ENCODE measurements around the gene IRF1. TPM values are rescaled to one million over a fixed set of nuclear protein-coding genes. Genes with fewer than 3 reads are reported as not detected.

Gene IRF1
- total and polyA plus RNA-seq, 7 experiments from 2014 or later = 118 to 632 (median 174) TPM

DNA sequence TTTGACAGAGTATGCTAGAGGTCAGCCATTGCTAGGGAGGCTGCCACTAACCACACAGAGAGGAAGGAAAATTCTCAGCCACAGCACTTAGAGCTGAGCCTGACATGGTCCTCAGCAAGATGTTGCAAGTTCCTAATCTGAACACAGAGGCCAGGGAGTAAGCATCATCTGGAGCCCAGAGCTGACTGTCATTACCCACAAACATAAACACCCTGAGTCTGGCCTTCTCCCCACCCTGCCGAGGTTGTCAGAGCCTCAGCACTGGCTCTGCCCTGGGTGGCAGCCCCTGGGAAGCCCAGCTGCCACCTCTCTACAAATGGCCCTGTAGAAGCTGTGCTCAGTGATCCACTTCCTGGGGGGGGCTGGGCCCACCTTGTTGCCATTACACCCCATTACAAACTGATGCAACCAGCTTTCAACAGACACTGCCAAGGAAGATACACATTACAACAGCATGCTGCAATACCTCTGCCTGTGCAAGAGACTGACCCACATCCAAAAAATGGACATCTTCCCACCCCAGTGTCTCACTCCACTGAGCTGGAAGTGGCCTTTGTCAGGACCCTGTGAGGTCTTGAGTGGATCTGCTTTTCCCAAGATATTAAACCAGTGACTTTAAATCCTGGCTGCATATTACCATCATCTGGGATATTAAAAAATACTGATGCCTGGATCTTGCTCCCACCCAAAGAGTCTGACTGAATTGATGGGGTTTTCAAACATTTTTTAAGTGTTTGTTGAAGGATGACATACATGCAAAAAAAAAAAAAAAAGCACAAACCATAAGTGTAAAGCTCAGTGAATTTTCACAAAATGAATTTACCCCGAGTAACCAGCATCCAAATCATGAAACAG is 33.0 kb downstream of the IRF1 start:
- CTCF ChIA-PET = interaction anchor here (0.5 to 6.0 kb wide), 15 partner anchors 8 to 51 kb away, joined by 3 to 30 read pairs (median 8); partner anchors contain the start of gene IRF1
- POLR2A ChIA-PET = interaction anchor here (0.5 to 8.5 kb wide), 18 partner anchors 10 to 1185 kb away, joined by 3 to 226 read pairs (median 11); partner anchors contain the start of gene IRF1

DNA sequence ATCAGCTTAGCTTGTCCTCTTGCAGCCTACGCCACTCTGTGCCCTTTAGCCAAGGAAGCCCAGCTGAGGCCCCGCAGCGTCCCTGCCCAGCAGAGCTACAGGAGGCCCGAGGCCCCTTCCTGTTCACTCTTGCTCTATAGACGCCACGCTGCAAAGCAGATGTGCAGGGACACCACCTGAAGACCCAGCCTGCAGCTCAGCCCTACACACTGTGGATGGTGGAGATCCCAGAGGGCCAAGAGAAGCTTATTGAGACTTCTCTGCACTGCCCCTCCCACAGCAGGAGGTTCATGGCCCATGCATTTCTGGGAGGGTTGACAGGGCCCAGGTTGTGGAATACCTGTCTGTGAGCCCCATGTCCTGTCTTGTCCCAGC is 33.6 kb downstream of the IRF1 start:
- Histone ChIP-seq H3K4me3 (ENCODE audit: low read length) (peak overlapping the region; percentile 4), H3K36me3 (ENCODE audit: control insufficient read depth in 2 of 3, insufficient read depth in 3 of 3, low read length in 3 of 3) (peaks cover 0 to 14% (median 0%) of the 10 kb centered on the region in 3 experiments), H3K4me1 (ENCODE audit: control insufficient read depth in 2 of 2, insufficient read depth in 2 of 2, low read length in 2 of 2) (peaks cover 89 to 97% of the 10 kb centered on the region in 2 donors), H3K27me3 (ENCODE audit: control insufficient read depth in 2 of 2, insufficient read depth in 2 of 2, low read length in 2 of 2) (no peaks in the 10 kb centered on the region), H3K27ac (ENCODE audit: low read depth, low read length) (peak overlapping the region; percentile 77), H3K9me3 (ENCODE audit: control insufficient read depth in 2 of 3, low read length in 3 of 3) (no peaks in the 10 kb centered on the region)
- intact Hi-C loops (cut with micrococcal nuclease) = loop anchor here (1.0 to 2.0 kb wide), 8 partner anchors 7 to 34 kb away; partner anchors contain the start of gene IRF1 (in 2 of the 2)
- peaks cover 85 to 99% (median 95%) of the 10 kb centered on the region in 7 donors for H3K4me1 Mint-ChIP-seq
- H3K4me3 Mint-ChIP-seq = peak overlapping the region; percentile 60 to 85 (median 78)
- ATAC-seq (peak; percentile 6), DNase-seq (peak in 2 of 9 donors; percentile 27 to 28)
- CTCF ChIA-PET = interaction anchor here (0.5 to 6.0 kb wide), 14 partner anchors 9 to 51 kb away, joined by 3 to 30 read pairs (median 6); partner anchors contain the start of gene IRF1
- H3K27me3 Mint-ChIP-seq = no peaks in the 10 kb centered on the region
- POLR2A ChIA-PET = interaction anchor here (0.6 to 8.5 kb wide), 14 partner anchors 9 to 415 kb away, joined by 3 to 226 read pairs (median 16); partner anchors contain the start of gene IRF1
- H3K27ac Mint-ChIP-seq = peak overlapping the region; percentile 93 to 100 (median 99)
- peaks cover 0 to 9% (median 0%) of the 10 kb centered on the region in 11 donors for H3K9me3 Mint-ChIP-seq
- peaks cover 13 to 60% (median 36%) of the 10 kb centered on the region in 5 donors for H3K36me3 Mint-ChIP-seq

More for the DNA sequence above, 33.0 kb downstream of the IRF1 start:
- Histone ChIP-seq H3K4me1 (ENCODE audit: control insufficient read depth in 2 of 2, insufficient read depth in 2 of 2, low read length in 2 of 2) (peaks cover 84 to 97% of the 10 kb centered on the region in 2 donors), H3K36me3 (ENCODE audit: control insufficient read depth in 2 of 3, insufficient read depth in 3 of 3, low read length in 3 of 3) (peaks cover 0 to 14% (median 0%) of the 10 kb centered on the region in 3 experiments), H3K9me3 (ENCODE audit: control insufficient read depth in 2 of 3, low read length in 3 of 3) (no peaks in the 10 kb centered on the region), H3K4me3 (ENCODE audit: low read length) (peak overlapping the region; percentile 4), H3K27ac (ENCODE audit: low read depth, low read length) (peak overlapping the region; percentile 77), H3K27me3 (ENCODE audit: control insufficient read depth in 2 of 2, insufficient read depth in 2 of 2, low read length in 2 of 2) (no peaks in the 10 kb centered on the region)
- H3K27me3 Mint-ChIP-seq = no peaks in the 10 kb centered on the region
- H3K4me1 Mint-ChIP-seq = peaks cover 82 to 97% (median 93%) of the 10 kb centered on the region in 7 donors
- H3K9me3 Mint-ChIP-seq = peaks cover 0 to 6% (median 0%) of the 10 kb centered on the region in 11 donors
- DNase-seq = peak in 3 of 9 donors; percentile 28 to 44 (median 41)
- peak overlapping the region; percentile 15 to 85 (median 77) for H3K4me3 Mint-ChIP-seq
- intact Hi-C loops (cut with micrococcal nuclease) = loop anchor here in 1 of 2 donors (2.0 kb wide), 2 partner anchors 15 to 33 kb away; partner anchors contain the start of gene IRF1
- H3K36me3 Mint-ChIP-seq = peaks cover 13 to 59% (median 32%) of the 10 kb centered on the region in 5 donors
- peak overlapping the region; percentile 93 to 100 (median 99) for H3K27ac Mint-ChIP-seq
- peak; percentile 66 for ATAC-seq

DNA sequence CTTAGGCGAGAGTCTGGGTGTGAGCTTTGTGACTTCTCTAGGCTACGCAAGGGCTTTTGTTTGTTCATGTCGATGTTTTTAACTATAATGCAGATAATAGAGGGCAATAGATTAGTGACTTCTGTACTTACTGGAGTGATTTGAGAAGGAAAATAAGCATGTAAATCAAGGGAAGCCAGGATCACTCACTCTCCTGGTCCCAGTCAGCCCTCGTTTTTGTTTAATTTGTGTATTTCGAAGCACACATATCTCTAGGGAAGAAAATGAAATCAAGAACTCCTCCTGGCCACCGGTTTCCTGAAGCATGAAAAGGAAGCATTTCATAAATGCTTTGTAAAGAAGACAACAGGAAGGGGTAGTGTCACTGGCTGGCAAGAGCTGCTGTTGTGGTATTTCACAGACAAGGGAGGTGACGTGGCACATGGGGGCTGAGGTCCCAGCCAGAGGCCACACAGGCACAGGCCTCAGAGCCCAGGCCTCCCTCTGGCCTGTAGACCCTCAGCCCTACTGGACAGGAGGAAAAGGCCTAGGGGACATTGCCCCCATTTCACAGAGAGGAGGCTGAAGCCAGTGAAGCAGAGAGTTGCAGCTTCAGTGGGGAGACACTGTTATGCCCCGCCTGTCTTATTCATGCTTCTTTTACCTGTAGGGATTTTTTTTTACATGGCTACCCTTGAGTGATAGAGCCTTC is 34.1 kb downstream of the IRF1 start:
- CTCF ChIA-PET = interaction anchor here (0.5 to 6.0 kb wide), 14 partner anchors 9 to 70 kb away, joined by 3 to 30 read pairs (median 6); partner anchors contain the start of gene IRF1
- H3K36me3 Mint-ChIP-seq = peaks cover 13 to 57% (median 33%) of the 10 kb centered on the region in 5 donors
- intact Hi-C loops (cut with micrococcal nuclease) = loop anchor here (1.0 to 2.0 kb wide), 8 partner anchors 8 to 34 kb away; partner anchors contain the start of gene IRF1 (in 2 of the 2)

DNA sequence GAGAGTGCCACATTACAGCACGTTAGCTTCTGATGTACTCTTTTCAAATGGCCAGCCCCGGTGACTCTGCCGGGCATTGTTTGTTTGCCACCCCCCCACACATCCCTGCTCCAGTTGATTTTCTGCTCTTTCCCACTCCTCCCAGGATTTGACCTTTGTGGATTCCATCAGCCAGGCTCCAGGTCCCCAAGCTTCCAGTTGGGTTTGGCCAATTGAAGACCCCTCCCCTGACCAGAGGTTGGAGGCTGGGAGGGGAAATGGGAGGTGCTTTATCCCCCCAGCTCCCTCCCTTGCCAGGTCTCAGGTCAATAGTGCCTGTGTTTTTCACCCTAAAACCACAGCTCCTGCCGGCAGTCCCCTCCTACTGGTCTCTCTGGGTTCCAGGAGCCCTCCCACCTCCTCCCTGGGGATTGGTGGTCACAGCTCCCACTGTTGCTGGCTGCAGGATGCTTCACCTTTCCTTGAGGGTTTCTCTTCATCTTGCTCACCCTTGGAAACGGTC is 34.9 kb downstream of the IRF1 start:
- H3K27me3 Mint-ChIP-seq = no peaks in the 10 kb centered on the region
- peak overlapping the region; percentile 93 to 100 (median 99) for H3K27ac Mint-ChIP-seq
- DNase-seq = peak in 1 of 9 donors; percentile 21
- H3K9me3 Mint-ChIP-seq = peaks cover 0 to 9% (median 0%) of the 10 kb centered on the region in 11 donors
- ATAC-seq = no peak
- Histone ChIP-seq H3K9me3 (ENCODE audit: control insufficient read depth in 2 of 3, low read length in 3 of 3) (no peaks in the 10 kb centered on the region), H3K27me3 (ENCODE audit: control insufficient read depth in 2 of 2, insufficient read depth in 2 of 2, low read length in 2 of 2) (no peaks in the 10 kb centered on the region), H3K4me3 (ENCODE audit: low read length) (peak overlapping the region; percentile 40), H3K36me3 (ENCODE audit: control insufficient read depth in 2 of 3, insufficient read depth in 3 of 3, low read length in 3 of 3) (peaks cover 0 to 19% (median 10%) of the 10 kb centered on the region in 3 experiments), H3K4me1 (ENCODE audit: control insufficient read depth in 2 of 2, insufficient read depth in 2 of 2, low read length in 2 of 2) (peaks cover 85 to 93% of the 10 kb centered on the region in 2 donors), H3K27ac (ENCODE audit: low read depth, low read length) (peak overlapping the region; percentile 77)
- CTCF ChIA-PET = interaction anchor here (1.0 to 6.0 kb wide), 11 partner anchors 8 to 69 kb away, joined by 3 to 30 read pairs (median 4); partner anchors contain the start of gene IRF1
- peaks cover 12 to 58% (median 38%) of the 10 kb centered on the region in 5 donors for H3K36me3 Mint-ChIP-seq
- H3K4me1 Mint-ChIP-seq = peaks cover 78 to 93% (median 89%) of the 10 kb centered on the region in 7 donors
- peak overlapping the region; percentile 60 to 85 (median 78) for H3K4me3 Mint-ChIP-seq
- intact Hi-C loops (cut with micrococcal nuclease) = loop anchor here (1.0 to 2.0 kb wide), 8 partner anchors 9 to 35 kb away; partner anchors contain the start of gene IRF1 (in 2 of the 2)
- POLR2A ChIA-PET = interaction anchor here (0.8 to 8.5 kb wide), 12 partner anchors 8 to 48 kb away, joined by 3 to 226 read pairs (median 28); partner anchors contain the start of gene IRF1

More for the DNA sequence above, 34.1 kb downstream of the IRF1 start:
- POLR2A ChIA-PET = interaction anchor here (0.6 to 8.5 kb wide), 14 partner anchors 9 to 416 kb away, joined by 3 to 226 read pairs (median 16); partner anchors contain the start of genes IRF1 and UQCRQ
- H3K27ac Mint-ChIP-seq = peak overlapping the region; percentile 93 to 100 (median 99)
- Histone ChIP-seq H3K4me1 (ENCODE audit: control insufficient read depth in 2 of 2, insufficient read depth in 2 of 2, low read length in 2 of 2) (peaks cover 89 to 96% of the 10 kb centered on the region in 2 donors), H3K36me3 (ENCODE audit: control insufficient read depth in 2 of 3, insufficient read depth in 3 of 3, low read length in 3 of 3) (peaks cover 0 to 18% (median 2%) of the 10 kb centered on the region in 3 experiments), H3K9me3 (ENCODE audit: control insufficient read depth in 2 of 3, low read length in 3 of 3) (no peaks in the 10 kb centered on the region), H3K27me3 (ENCODE audit: control insufficient read depth in 2 of 2, insufficient read depth in 2 of 2, low read length in 2 of 2) (no peaks in the 10 kb centered on the region), H3K4me3 (ENCODE audit: low read length) (peak overlapping the region; percentile 40), H3K27ac (ENCODE audit: low read depth, low read length) (peak overlapping the region; percentile 77)
- peak overlapping the region; percentile 60 to 85 (median 78) for H3K4me3 Mint-ChIP-seq
- DNase-seq = peak in 8 of 9 donors; percentile 55 to 80 (median 70)
- H3K9me3 Mint-ChIP-seq = peaks cover 0 to 9% (median 0%) of the 10 kb centered on the region in 11 donors
- peaks cover 81 to 94% (median 91%) of the 10 kb centered on the region in 7 donors for H3K4me1 Mint-ChIP-seq
- peak; percentile 84 for ATAC-seq
- no peaks in the 10 kb centered on the region for H3K27me3 Mint-ChIP-seq

DNA sequence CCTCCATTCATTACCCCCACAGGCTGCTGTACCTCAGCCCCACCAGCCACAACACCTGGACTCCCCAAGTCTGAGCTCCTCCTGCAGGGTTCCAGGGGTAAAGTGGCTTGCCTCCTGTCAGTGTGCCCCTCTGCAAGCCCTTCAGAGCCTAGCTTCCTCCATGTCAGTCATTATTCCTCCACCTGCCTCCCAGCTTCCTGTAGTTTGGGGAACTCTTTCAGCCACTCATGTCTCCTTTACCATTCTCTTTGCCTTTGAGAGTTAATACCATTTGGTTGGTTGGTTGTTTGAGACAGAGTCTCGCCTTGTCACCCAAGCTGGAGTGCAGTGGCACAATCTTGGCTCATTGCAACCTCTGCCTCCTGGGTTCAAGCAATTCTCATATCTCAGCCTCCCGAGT is 36.2 kb downstream of the IRF1 start:
- H3K36me3 Mint-ChIP-seq = peaks cover 8 to 56% (median 40%) of the 10 kb centered on the region in 5 donors
- CTCF ChIA-PET = interaction anchor here (1.1 to 6.0 kb wide), 2 partner anchors 11 to 16 kb away, joined by 3 to 27 read pairs; no protein-coding TSS in a partner anchor
- H3K27ac Mint-ChIP-seq = peak overlapping the region; percentile 91 to 100 (median 98)
- intact Hi-C loops (cut with micrococcal nuclease) = no loop called here
- POLR2A ChIA-PET = interaction anchor here (1.0 to 8.5 kb wide), 10 partner anchors 12 to 45 kb away, joined by 4 to 226 read pairs (median 52); partner anchors contain the start of gene IRF1
- Histone ChIP-seq H3K27ac (ENCODE audit: low read depth, low read length) (peak overlapping the region; percentile 77), H3K36me3 (ENCODE audit: control insufficient read depth in 2 of 3, insufficient read depth in 3 of 3, low read length in 3 of 3) (peaks cover 0 to 24% (median 11%) of the 10 kb centered on the region in 3 experiments), H3K27me3 (ENCODE audit: control insufficient read depth in 2 of 2, insufficient read depth in 2 of 2, low read length in 2 of 2) (no peaks in the 10 kb centered on the region), H3K9me3 (ENCODE audit: control insufficient read depth in 2 of 3, low read length in 3 of 3) (no peaks in the 10 kb centered on the region), H3K4me1 (ENCODE audit: control insufficient read depth in 2 of 2, insufficient read depth in 2 of 2, low read length in 2 of 2) (peaks cover 72 to 92% of the 10 kb centered on the region in 2 donors), H3K4me3 (ENCODE audit: low read length) (no peak overlapping the region)
- H3K4me1 Mint-ChIP-seq = peaks cover 65 to 90% (median 79%) of the 10 kb centered on the region in 7 donors
- ATAC-seq = no peak
- no peak for DNase-seq
- peak overlapping the region in 7 of 10 donors; percentile 20 to 78 (median 39) for H3K4me3 Mint-ChIP-seq
- no peaks in the 10 kb centered on the region for H3K27me3 Mint-ChIP-seq
- peaks cover 0 to 9% (median 0%) of the 10 kb centered on the region in 11 donors for H3K9me3 Mint-ChIP-seq

All from naive thymus-derived CD4-positive, alpha-beta T cell (primary cell).